A549 (cell line): ENCODE measurements around the gene ASPG.

Experiments
- CEBPB ChIP-seq, 2 experiments: fragments of >200 bp in 1 of 2; sonication (Bioruptor Twin) in 1 of 2; formaldehyde crosslinking in 1 of 2; IDR thresholded peaks; 2 replicates each; pipeline ENCODE4 v1.6.1; 2012 to 2016
- HDAC2 ChIP-seq: fragments of 200-600 bp; sonication (generic); IDR thresholded peaks from 2 replicates; pipeline ENCODE4 v1.6.1; 2016
- JUN ChIP-seq, 2 experiments: fragments of >200 bp; sonication (Bioruptor Twin); formaldehyde crosslinking; IDR thresholded peaks; 2 replicates in 1 of 2; 3 replicates in 1 of 2; pipeline ENCODE4 v1.6.1; 2016 to 2017
- JUNB ChIP-seq: fragments of >200 bp; sonication (Bioruptor Twin); formaldehyde crosslinking; IDR thresholded peaks from 2 replicates; pipeline ENCODE4 v1.6.1; 2016
- MYC ChIP-seq: IDR thresholded peaks from 2 replicates; pipeline ENCODE4 v1.6.1; 2012; ENCODE audit warnings: mild to moderate bottlenecking, inconsistent platforms, low read length, improper control_type of control experiment, borderline replicate concordance
- POLR2A ChIP-seq: IDR thresholded peaks from 2 replicates; pipeline ENCODE4 v1.6.1; 2012; ENCODE audit warnings: mild to moderate bottlenecking, low read length
- RAD21 ChIP-seq, 2 experiments: fragments of >200 bp in 1 of 2; sonication (Bioruptor Twin) in 1 of 2; formaldehyde crosslinking in 1 of 2; IDR thresholded peaks in 1 of 2; conservative IDR thresholded peaks in 1 of 2; 2 replicates in 1 of 2; 3 replicates in 1 of 2; pipeline ENCODE4 v1.6.1; 2012 to 2018; ENCODE audit warnings: inconsistent platforms in 1 of 2
- RCOR1 ChIP-seq: fragments of 150-350 bp; IDR thresholded peaks from 2 replicates; pipeline ENCODE4 v1.6.1; 2014; ENCODE audit warnings: antibody characterized with exemption, low read length, low read depth
- ZFP36 ChIP-seq: fragments of 450-650 bp; IDR thresholded peaks from 2 replicates; pipeline ENCODE4 v1.6.1; 2014; ENCODE audit warnings: borderline replicate concordance; ENCODE audit not compliant: partially characterized antibody
- TF ChIP-seq, protein P1 (sequence below): fragments of >200 bp; sonication (Bioruptor Twin); formaldehyde crosslinking; IDR thresholded peaks from 3 replicates; pipeline ENCODE4 v1.5.1; 2016
- TF ChIP-seq, protein P2 (sequence below): fragments of 450-650 bp; IDR thresholded peaks from 2 replicates; pipeline ENCODE4 v1.6.1; 2014; ENCODE audit warnings: antibody characterized with exemption

- TF ChIP-seq RAD21 (conservative IDR thresholded peaks at IDR 0.05 in 1 of 2, IDR thresholded peaks at IDR 0.05 in 1 of 2) (no peak), ZFP36 (no peak), RCOR1 (no peak), CEBPB (IDR thresholded peaks at IDR 0.05) (no peak), HDAC2 (no peak), MYC (no peak), JUNB (no peak), POLR2A (no peak), JUN (IDR thresholded peaks at IDR 0.05) (no peak)
- TF ChIP-seq, protein P1, sequence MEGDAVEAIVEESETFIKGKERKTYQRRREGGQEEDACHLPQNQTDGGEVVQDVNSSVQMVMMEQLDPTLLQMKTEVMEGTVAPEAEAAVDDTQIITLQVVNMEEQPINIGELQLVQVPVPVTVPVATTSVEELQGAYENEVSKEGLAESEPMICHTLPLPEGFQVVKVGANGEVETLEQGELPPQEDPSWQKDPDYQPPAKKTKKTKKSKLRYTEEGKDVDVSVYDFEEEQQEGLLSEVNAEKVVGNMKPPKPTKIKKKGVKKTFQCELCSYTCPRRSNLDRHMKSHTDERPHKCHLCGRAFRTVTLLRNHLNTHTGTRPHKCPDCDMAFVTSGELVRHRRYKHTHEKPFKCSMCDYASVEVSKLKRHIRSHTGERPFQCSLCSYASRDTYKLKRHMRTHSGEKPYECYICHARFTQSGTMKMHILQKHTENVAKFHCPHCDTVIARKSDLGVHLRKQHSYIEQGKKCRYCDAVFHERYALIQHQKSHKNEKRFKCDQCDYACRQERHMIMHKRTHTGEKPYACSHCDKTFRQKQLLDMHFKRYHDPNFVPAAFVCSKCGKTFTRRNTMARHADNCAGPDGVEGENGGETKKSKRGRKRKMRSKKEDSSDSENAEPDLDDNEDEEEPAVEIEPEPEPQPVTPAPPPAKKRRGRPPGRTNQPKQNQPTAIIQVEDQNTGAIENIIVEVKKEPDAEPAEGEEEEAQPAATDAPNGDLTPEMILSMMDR, result peak; percentile 22; the same call in 2 of the 3 replicates
- TF ChIP-seq, protein P2, sequence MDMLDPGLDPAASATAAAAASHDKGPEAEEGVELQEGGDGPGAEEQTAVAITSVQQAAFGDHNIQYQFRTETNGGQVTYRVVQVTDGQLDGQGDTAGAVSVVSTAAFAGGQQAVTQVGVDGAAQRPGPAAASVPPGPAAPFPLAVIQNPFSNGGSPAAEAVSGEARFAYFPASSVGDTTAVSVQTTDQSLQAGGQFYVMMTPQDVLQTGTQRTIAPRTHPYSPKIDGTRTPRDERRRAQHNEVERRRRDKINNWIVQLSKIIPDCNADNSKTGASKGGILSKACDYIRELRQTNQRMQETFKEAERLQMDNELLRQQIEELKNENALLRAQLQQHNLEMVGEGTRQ, result no peak
Observed at GRCh38 chr14:104135904-104136471, 50.5 kb downstream of the ASPG start.
